Activated CD4-positive, alpha-beta T cell treated with anti-CD3 and anti-CD28 coated beads, Interleukin-2, amount 50 U/mL, for 24 hours (primary cell): ENCODE measurements around the gene MAP3K13.
"Not testable (repeated sequence)": the region's sequence is repeated elsewhere in the genome, so short reads cannot be mapped to it uniquely, and the experiment has no call there.

Experiments
- DNase-seq, 2 donors: peaks; one replicate each; pipeline ENCODE4 v3.0.0-alpha.2; 2020; ENCODE audit warnings: low read depth in 1 of 2, low spot score in 1 of 2

Gene MAP3K13

DNA sequence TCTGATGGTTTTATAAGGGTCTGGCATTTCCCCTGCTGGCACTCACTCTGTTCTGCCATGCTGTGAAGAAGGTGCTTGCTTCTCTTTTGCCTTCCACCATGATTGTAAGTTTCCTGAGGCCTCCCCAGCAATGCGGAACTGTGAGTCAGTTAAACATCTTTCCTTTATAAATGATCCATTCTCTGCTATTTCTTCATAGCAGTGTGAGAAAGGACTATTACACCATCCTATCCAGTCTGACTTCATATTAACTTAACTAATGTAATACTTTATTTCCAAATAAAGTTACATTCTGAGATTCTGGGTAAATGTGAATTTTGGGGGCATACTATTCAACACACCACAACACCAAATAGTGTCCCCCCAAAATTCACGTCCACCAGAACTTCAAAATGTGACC, 22.2 kb upstream of the MAP3K13 start:
- DNase-seq: no peak

DNA sequence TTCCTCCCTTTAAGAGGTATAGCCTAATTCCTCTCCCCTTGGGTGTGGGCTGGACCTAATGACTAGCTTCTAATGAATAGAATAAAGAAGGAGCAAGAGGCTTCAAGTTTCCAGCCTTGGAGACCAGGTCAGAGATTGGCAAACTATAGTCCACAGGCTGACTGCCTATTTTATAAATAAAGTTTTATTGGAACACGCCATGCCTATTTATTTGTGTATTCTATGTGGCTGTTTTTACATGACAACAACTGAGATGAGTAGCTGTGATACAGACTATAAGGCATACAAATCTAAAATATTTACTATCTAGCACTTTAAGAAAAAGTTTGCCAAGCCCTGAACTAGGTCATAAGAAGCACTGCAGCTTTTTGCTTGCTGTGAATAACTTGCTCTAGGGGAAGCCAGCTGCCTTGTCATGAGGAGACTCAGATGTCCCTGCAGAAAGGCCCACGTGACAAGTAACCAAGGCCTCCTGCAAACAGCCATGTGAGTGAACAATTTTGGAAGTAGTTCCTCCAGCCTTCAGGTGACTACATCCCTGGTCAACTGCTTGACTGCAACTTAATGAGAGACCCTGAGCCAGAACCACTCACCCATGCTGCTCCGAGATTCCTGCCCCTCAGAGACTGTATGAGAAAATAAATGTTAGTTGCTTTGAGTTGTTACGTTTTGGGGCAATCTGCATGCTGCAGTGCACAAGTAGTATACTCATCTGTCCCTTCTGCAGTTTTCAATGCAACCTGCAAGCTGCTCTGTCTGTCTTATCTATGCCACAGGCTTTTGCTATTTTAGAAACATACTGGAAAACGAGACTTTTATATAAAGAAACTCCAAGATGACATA, 21.1 kb upstream of the MAP3K13 start:
- no peak for DNase-seq

DNA sequence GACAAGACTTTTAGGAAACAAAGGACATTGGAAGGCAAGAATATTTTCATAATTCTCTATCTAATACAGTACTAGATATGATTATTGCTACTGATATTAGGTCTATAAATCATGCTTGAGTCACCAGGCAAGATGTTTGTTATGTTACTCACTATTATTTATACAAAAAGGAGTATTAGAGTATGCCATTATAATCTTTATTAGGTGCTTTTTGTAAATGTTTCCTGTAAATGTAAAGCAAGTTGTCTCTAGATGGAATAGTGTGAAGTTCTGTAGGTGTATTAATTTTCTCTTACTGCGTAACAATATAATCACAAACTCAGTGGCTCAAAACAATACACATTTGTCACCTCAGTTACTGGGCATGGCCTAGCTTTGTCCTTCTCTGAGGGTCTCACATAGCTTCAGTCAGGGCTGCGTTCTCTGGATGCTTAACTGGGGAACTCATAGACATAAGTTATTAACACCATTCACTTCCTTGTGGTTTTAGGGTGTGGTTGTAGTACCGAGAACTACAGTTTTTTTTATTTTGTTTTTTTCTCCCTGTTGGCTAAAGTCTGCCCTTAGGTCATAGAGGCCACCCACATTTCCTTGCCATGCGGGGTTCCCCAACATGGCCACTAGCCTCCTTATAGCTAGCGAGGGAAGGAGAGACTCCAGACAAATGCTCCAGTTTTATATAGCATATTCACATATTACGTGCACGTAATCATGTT, 20.3 kb upstream of the MAP3K13 start:
- no peak for DNase-seq

DNA sequence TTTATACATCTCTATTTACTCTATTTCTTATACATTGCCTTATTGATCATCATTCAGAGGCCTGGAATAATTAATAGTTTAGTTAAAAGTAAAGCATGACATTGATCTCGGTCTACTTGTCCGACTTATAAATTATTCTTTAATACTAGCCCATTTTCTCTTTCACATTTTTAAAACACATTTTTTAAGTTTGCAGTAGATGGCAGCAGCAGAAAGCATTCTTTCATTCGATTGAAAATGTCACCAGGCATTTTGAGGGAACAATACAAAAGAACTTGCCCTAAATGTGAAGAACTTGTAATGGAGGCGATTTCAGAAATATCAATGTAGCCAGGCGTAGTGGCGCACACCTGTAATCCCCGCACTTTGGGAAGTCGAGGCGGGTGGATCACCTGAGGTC, 15.5 kb upstream of the MAP3K13 start:
- DNase-seq: no peak

DNA sequence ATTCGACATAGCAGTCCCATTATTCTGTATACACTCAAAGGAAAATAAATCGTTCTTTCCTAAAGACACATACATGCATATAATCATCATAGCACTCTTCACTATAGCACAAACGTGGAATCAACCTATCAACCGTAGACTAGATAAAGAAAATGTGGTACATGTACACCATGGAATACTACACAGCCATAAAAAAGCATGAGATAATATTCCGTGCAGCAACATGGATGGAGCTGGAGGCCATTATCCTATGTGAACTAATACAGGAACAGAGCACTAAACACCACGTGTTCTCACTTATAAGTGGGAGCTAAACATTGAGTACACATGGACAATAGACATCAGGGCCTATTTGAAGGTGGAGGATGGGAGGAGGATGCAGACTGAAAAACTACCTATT, 12.1 kb upstream of the MAP3K13 start:
- DNase-seq: no peak

DNA sequence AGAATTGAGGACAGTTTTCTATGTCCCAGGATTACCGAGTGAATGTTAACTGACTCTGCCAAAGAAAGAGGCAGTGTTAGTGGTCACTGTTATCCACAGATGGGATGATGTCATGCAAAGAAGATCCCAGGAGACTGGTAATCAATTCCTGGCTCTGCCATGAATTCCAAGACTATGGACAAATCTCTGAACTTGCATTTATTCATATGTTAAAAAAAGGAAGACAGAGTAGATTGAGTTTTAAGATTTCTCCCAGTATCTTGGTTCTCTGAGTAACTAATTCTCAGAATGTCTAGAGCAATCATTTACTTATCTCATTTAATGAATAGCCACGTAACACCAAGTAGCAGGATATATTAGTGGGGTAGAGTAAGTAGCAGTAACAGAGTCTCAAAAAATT, 11.5 kb upstream of the MAP3K13 start:
- DNase-seq: no peak

DNA sequence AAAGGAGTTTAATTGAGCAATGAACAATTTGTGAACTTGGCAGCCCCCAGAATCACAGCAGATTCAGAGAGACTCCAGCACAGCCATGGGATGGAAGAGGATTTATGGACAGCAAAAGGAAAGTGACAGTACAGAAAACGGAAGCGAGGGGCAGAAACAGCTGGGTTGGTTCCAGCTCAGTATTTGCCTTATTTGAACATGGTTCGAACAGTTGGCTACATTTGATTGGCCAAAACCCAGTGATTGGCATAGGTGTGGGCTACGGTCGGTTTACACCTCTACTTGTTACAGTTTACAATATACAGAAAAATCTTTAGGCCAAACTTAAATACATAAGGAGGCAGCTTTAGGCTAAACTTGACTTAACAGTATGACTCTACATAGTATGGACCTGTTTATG, 9.7 kb upstream of the MAP3K13 start:
- no peak for DNase-seq

DNA sequence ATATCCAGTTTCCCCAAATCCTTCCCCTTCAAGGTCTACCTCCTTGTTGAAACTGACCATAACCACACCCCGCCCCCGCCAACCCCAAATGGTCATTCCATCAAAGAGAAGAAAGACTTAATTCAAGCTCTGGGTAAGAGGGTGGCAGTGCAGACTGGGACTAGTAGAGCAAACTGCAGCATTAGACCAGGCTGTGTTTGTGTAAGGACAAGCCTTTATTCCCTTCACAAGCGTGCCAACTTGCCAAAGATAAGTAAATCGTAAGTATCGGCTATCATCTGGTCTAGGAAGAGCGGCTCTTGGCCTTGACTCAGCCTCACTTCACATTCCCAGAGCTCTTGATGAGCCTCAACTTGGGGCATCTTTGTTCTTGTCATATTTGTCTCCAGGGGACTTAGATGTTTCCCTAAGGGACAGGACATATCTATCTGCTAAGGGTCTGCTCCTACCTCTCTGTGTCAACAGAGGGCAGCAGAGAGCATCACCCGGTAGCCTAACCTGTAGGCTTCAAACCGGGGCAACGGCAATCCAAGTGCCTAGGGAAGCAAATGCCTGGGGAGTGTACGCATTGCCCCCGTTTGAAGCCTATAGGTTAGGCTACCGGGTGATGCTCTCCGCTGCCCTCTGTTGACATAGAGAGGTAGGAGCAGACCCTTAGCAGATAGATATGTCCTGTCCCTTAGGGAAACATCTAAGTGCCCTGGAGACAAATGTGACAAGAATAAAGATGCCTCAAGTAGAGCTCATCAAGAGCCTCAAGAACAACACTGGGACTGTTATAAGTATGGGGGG, 8.9 kb upstream of the MAP3K13 start:
- DNase-seq: peak; percentile 11 to 69

DNA sequence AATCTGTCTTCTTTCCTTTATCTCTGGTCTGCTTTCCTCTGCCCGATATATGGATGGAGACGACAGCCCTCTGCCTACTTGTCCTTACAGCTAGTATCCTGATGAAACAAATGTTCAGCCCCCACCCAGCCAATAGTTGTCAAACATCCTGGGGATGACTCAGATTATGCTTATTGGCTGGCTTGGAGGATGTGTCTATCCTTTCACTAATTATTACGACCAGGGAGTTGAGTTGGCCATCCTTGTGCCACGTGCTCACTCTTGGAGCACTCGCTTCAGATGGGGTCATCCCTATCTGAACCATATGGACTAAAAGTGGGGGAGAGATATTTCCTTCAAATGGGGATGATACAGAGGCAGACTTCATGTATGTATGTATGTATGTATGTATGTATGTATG, 6.4 kb upstream of the MAP3K13 start:
- DNase-seq: no peak

DNA sequence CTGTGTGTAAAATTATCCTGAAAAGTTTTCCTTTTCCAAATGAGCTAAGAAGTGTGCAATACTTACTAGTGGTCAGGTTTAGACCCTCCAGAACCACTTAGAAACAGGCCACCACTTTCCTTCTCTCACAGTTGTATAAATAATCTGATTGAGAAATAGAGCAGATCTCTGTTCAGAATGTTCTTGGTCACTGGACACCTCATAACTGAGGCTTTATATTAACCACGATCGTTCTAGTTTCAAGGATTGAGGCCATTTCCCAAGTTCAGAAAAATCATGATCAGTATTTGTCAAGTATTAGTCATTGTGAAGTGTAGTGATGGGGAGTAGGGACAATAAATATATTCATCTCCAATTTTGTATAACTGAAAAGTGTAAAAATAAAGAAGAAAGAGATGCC, 1.0 kb upstream of the MAP3K13 start:
- no peak for DNase-seq

DNA sequence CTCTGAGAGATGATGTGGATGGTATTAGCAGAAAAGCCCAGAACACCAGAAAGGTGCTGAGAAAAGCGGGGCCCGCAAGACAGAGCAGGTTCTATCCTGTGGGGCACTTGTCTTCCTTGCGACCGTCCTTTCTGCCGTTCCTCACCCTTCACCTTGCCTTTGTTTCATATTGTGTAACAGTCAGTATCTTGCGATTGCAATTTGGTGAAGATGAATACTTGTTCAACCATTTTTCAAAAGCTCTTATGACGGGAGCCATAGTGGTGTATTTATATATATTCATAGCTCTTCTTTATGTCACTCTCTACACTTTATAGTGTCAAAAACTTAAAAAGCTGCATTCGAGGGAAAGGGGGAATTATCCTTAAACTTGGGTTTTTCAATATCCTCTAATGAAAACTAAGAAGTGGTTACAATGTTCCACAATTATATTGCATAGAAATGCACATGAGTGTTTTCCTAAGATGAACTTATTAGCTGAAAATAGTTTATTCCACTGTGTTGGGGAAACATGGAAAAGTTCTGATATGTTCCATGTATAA, 797 bp downstream of the MAP3K13 start:
- DNase-seq: no peak

DNA sequence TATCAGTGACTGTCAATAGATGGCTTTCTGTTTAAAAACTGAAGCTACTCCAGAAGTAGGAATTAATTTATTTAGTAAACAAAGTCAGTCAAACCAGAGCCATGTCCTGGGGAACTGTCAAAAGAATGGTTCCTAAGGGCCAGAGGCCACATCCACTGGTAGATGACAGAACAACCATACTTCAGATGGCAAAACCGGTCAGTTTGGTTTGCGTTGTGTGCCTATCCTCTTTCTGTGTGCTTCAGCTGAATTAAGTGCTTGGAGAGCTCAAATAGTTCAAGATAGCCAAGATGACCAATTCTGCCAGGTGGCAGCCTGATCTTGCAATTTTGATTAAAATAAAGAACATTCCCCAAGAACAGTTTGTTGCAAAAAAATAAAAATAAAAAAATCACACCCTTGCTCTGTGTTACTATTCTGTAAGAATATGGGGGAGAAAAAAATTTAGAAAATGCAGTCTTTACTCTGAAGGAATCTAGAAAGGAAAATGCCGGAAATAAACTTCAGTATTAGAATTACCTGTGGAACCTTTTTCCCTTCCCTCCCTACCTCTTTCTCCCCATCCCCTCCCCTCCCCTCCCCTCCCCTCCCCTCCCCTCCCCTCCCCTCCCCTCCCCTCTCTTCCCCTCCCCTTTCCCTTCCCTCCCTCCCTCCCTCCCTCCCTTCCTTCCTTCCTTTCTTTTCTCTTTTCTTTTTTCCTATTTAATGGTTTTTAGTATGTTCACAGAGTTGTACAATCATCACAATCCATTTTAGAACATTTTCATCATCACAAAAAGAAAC, 2.5 kb downstream of the MAP3K13 start:
- no peak for DNase-seq

DNA sequence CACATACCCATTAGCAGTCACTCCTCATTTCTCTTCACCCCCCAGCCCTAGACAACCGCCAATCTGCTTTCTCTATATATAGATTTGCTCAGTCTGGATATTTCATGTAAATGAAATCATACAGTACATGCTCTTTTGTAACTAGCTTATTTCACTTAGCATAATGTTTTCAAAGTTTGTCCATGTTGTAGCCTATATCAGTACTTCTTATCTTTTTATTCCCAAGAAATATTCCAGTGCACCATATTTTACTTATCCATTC, 3.1 kb downstream of the MAP3K13 start:
- no peak for DNase-seq

DNA sequence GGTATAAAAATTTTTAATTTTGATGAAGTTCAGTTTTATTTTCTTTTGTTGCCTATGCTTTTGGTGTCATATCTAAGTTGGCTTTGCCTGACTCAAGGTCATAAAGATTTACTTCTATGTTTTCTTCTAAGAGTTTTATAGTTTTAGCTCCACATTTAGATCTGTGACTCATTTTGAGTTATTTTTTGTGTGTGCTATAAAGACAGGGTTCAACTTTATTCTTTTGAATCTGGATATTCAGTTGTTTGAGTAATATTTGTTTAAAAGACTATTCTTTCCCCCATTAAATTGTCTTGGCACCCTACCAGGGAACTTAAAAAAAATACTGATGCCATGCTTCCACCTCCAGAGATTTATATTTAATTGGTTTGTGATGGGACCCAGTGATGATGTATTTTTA, 4.0 kb downstream of the MAP3K13 start:
- DNase-seq: no peak

DNA sequence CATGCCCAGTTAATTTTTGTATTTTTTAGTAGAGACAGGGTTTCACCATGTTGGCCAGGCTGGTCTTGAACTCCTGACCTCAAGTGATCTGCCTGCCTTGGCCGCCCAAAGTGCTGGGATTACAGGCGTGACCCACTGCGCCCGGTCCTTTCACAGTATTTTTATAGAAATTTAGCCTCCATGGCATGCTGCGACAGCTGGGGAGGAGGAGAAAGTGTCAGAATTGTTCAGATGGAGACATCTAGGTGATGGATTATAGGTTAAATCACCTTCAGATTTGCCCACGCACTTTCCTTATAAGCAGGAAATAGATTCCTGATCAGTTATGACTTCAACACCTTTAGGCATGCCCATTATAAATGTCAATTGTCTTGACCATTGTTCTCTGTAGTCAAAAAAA, 7.4 kb downstream of the MAP3K13 start:
- not testable (repeated sequence) for DNase-seq

DNA sequence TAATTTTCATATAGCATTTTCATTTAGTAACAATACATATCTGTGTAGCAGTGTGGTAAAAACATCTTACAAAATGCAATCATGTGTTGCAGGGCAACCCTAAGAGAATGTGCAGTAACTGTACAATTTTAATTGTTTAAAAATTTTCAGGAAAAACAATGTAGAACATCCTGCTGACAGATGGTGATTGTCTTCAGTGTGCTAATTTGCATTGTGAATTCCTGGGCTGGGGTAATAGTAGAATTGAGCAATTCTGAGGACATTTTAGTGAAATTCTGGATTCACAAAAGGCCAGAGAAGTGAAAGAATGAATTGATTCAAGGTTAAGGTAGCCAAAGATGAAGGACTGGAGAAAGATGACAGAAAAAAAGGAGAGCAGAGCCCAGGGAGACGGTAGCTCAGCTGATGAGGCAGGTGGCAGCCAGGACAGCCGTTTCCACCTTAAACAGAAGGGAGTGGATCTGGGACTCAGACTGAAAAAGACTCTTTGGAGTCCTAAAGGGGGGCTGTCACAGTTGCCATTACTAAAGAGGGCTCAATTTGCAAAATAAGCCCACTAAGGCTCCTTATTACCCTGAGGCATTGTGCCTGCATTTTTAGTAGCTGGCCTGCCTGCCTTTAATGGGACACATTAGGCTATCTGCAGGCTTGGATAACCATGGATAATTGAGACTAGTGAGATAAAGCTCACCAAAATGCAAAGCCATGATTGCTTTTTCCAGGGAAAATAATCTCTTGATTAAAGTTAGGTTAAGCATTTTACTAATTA, 8.6 kb downstream of the MAP3K13 start:
- no peak for DNase-seq

DNA sequence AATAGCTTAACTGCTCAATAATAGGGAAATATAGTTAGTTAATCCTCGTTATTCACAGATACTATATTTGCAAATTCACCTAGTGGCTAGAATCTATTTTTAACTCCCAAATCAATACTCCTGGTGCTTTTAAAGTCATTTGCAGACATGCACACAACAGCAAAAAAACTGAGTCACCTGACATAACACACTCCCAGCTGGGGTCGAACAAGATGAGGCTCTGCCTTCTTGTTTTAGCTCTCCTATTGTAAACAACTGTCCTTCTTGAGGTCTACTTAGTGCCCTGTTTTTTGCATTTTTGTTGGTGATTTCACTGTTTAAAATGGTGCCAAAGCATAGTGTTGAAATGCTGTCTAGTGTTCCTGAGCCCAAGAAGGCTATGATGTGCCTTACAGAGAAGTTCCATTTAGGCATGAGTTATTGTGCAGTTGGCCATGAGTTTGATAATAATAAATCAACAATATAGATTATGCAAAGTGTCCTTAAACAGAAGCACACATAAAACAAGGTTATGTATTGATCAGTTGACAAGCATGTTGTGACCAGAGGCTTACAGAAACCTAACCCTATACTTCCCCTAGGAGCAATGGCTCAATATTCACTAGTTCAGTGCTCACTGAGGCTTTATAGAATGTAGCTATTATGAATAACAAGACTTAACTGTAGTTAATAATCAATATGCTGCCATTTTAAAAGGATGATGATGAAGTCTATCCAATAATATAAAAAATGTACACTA, 18.6 kb downstream of the MAP3K13 start:
- DNase-seq: no peak

DNA sequence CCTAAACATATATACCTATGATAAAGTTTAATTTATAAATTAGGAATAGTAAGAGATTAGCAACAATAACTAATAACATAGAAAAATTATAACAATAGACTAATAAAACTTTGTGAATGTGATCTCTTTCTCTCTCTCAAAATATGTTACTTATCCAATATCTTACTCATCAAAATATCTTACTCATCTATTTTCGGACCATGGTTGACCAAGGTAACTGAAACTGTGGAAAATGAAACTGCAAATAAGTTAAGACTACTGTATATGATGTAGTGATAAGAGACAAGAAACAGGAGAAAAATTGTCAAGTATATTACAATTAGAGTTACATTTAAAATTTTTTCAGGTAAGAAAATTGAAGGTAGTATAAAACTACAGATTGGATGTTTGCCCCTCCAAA, 19.2 kb downstream of the MAP3K13 start:
- no peak for DNase-seq

DNA sequence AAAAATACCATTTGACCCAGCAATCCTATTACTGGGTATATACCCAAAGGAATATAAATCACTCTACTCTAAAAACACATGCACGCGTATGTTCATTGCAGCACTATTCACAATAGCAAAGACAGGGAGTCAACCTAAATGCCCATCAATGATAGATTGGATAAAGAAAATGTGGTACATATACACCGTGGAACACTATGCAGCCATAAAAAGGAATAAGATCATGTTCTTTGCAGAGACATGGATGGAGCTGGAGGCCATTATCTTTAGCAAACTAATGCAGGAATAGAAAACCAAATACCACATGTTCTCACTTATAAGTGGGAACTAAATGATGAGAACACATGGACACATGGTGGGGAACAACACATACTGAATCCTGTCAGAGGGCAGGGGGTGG, 23.6 kb downstream of the MAP3K13 start:
- not testable (repeated sequence) for DNase-seq

DNA sequence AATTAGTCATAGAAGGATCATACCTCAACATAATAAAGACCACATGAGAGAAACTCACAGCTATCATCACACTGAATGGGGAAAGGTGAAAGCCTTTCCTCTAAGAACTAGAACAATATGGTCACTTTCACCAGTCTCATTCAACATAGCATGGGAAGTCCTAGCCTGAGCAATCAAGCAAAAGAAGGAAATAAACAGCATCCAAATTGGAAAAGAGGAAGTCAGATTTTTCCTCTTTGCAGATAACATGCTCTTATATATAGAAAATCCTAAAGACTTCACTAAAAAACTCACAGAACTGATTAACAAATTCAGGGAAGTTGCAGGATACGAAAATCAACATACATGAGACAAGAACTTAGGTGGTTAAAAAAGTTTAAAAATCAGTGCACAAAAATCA, 24.7 kb downstream of the MAP3K13 start:
- DNase-seq: no peak
